Choroid plexus epithelial cell (primary cell): ENCODE results near the gene NR6A1.
A peak's percentile ranks its signal among the peaks of the same experiment; 100 is the strongest.

ENCODE experiments used
- DNase-seq: peaks from one replicate; pipeline ENCODE4 v3.0.0-alpha.2; 2010; ENCODE audit warnings: low read depth
- H3K4me3 ChIP-seq: 2 replicates; pipeline ENCODE4 v1.5.1; 2011; ENCODE audit warnings: low read depth, mild to moderate bottlenecking, control low read depth, low read length, moderate library complexity
- TF ChIP-seq, protein P1 (sequence below): conservative IDR thresholded peaks from 2 replicates; pipeline ENCODE4 v1.5.1; 2011; ENCODE audit warnings: low read depth, mild to moderate bottlenecking, control low read depth, inconsistent platforms, low read length, moderate library complexity

NR6A1 gene

GRCh38 chr9:124803911-124804310 lies 32.8 kb upstream of the NR6A1 start:
- H3K4me3 ChIP-seq = no peak overlapping the region
- TF ChIP-seq, protein P1, sequence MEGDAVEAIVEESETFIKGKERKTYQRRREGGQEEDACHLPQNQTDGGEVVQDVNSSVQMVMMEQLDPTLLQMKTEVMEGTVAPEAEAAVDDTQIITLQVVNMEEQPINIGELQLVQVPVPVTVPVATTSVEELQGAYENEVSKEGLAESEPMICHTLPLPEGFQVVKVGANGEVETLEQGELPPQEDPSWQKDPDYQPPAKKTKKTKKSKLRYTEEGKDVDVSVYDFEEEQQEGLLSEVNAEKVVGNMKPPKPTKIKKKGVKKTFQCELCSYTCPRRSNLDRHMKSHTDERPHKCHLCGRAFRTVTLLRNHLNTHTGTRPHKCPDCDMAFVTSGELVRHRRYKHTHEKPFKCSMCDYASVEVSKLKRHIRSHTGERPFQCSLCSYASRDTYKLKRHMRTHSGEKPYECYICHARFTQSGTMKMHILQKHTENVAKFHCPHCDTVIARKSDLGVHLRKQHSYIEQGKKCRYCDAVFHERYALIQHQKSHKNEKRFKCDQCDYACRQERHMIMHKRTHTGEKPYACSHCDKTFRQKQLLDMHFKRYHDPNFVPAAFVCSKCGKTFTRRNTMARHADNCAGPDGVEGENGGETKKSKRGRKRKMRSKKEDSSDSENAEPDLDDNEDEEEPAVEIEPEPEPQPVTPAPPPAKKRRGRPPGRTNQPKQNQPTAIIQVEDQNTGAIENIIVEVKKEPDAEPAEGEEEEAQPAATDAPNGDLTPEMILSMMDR = no peak
- DNase-seq = no peak

- H3K4me3 ChIP-seq = no peak overlapping the region
- TF ChIP-seq, protein P1 = no peak
- DNase-seq = no peak
Measured at GRCh38 chr9:124802426-124802825, 31.3 kb upstream of the NR6A1 start.

DNA sequence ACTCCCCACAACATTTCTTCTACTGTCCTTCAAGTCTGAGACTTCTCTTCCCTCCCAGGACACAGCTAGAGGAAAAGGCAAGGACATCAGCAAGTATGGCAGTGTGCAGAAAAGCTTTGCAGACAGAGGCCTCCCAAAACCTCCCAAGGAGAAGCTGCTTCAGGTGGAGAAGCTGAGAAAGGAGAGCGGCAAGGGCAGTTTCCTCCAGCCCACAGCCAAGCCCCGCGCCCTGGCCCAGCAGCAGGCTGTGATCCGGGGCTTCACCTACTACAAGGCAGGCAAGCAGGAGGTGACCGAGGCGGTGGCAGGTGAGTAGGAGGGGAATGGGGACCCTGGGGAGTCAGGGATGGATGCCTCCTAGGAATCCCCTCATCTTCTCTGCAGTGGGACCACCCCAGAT lies 30.2 kb upstream of the NR6A1 start:
- TF ChIP-seq, protein P1 = no peak
- DNase-seq = no peak
- no peak overlapping the region for H3K4me3 ChIP-seq

DNA sequence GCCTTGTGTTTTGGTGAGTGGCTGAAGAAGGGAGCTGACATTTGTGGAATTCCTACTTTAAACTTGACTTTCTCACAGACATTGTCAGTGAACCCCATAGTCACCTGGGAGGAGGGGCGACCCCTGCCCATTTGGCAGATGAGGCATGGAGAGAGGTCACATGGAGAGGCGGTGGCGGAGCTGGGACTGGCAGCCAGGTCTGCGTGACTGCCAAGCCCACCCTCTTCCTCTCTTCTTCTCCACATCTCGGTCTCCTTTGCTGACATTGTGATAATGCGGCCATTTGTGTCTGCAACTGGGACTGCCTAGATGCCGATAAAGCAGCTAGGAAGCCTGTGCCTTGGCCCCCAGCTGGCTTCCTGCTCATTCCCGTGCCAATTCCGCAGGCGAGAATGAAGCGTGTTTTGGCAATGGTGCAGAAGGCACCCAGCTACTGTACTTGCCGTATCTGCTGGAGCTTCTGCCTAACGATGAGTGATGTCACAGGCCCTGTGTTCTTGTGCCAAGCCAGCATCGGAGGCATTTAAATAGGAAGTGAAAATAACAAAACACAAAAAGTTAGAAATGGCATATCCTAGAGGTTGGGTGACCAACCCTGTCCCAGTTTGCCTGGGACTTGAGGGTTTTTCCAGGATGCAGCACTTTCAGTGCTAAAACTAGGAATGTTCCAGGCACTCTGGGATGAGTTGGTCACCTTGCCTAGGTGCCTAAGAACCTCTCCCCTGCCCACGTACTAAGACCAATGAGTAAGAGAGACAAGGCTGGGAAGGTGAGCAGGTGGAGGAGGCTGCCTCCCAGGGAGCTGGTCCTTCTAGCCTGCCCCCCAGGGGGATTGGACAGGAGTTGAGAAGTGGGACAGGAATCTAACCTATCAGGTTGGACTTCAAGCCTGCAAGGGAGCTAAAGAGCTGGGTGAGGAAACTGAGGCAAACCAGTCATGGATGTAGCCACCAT lies 29.5 kb upstream of the NR6A1 start:
- no peak overlapping the region for H3K4me3 ChIP-seq
- peak; percentile 23 for DNase-seq
- TF ChIP-seq, protein P1 = no peak

- TF ChIP-seq, protein P1 = no peak
- no peak overlapping the region for H3K4me3 ChIP-seq
- no peak for DNase-seq
Measured at GRCh38 chr9:124799274-124800006, 28.3 kb upstream of the NR6A1 start.

GRCh38 chr9:124797343-124798103 lies 26.4 kb upstream of the NR6A1 start:
- DNase-seq = no peak
- TF ChIP-seq, protein P1 = no peak
- H3K4me3 ChIP-seq = no peak overlapping the region
